ENCODE results near the gene ZNF467.

DNA sequence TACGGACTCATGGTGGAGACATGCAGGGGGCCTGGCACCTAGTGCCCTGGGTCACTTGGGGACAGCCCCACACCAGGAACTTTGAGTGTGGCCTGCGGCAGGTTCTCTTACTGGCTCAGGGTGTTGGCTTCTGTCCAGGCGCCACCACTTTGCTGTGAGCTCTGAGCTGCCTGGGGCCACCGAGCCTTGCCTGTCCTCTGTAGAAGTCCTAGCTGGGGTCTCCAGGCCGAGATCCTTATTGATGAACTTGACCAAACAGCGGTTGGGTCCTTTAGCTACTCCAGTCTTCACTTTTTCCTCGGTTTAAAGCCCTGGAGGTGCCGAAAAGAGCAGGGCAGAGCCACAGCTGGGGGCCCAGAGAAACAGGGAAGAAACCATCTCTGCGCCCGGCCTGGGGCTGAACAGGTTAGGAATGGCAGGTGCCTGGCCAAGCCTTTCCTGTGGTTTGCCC lies 41.3 kb downstream of the ZNF467 start:
- TF ChIP-seq, protein P1, sequence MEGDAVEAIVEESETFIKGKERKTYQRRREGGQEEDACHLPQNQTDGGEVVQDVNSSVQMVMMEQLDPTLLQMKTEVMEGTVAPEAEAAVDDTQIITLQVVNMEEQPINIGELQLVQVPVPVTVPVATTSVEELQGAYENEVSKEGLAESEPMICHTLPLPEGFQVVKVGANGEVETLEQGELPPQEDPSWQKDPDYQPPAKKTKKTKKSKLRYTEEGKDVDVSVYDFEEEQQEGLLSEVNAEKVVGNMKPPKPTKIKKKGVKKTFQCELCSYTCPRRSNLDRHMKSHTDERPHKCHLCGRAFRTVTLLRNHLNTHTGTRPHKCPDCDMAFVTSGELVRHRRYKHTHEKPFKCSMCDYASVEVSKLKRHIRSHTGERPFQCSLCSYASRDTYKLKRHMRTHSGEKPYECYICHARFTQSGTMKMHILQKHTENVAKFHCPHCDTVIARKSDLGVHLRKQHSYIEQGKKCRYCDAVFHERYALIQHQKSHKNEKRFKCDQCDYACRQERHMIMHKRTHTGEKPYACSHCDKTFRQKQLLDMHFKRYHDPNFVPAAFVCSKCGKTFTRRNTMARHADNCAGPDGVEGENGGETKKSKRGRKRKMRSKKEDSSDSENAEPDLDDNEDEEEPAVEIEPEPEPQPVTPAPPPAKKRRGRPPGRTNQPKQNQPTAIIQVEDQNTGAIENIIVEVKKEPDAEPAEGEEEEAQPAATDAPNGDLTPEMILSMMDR (IDR thresholded peaks at IDR 0.05 in 2 of 3, conservative IDR thresholded peaks at IDR 0.05 in 1 of 3; ENCODE audit: borderline replicate concordance in 1 of 3, insufficient read depth in 1 of 3, low read depth in 2 of 3, low read length in 2 of 3), result no peak
- TF ChIP-seq POLR2A (IDR thresholded peaks at IDR 0.05; ENCODE audit: borderline replicate concordance, extremely low read depth, insufficient read depth, insufficient read length) (no peak), EZH2 (IDR thresholded peaks at IDR 0.05) (no peak), POLR2AphosphoS5 (IDR thresholded peaks at IDR 0.05; ENCODE audit: low read depth, low read length) (no peak), ZNF274 (IDR thresholded peaks at IDR 0.05; ENCODE audit: low read depth, low read length) (no peak), JUND (IDR thresholded peaks at IDR 0.05) (no peak), YY1 (IDR thresholded peaks at IDR 0.05; ENCODE audit: extremely low read depth, insufficient replicate concordance, low read depth, low read length) (no peak), EZH2phosphoT487 (IDR thresholded peaks at IDR 0.05; ENCODE audit: borderline replicate concordance) (no peak)
- TF ChIP-seq, protein P2, sequence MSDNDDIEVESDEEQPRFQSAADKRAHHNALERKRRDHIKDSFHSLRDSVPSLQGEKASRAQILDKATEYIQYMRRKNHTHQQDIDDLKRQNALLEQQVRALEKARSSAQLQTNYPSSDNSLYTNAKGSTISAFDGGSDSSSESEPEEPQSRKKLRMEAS (IDR thresholded peaks at IDR 0.05), result no peak
- TF ChIP-seq, protein P3, sequence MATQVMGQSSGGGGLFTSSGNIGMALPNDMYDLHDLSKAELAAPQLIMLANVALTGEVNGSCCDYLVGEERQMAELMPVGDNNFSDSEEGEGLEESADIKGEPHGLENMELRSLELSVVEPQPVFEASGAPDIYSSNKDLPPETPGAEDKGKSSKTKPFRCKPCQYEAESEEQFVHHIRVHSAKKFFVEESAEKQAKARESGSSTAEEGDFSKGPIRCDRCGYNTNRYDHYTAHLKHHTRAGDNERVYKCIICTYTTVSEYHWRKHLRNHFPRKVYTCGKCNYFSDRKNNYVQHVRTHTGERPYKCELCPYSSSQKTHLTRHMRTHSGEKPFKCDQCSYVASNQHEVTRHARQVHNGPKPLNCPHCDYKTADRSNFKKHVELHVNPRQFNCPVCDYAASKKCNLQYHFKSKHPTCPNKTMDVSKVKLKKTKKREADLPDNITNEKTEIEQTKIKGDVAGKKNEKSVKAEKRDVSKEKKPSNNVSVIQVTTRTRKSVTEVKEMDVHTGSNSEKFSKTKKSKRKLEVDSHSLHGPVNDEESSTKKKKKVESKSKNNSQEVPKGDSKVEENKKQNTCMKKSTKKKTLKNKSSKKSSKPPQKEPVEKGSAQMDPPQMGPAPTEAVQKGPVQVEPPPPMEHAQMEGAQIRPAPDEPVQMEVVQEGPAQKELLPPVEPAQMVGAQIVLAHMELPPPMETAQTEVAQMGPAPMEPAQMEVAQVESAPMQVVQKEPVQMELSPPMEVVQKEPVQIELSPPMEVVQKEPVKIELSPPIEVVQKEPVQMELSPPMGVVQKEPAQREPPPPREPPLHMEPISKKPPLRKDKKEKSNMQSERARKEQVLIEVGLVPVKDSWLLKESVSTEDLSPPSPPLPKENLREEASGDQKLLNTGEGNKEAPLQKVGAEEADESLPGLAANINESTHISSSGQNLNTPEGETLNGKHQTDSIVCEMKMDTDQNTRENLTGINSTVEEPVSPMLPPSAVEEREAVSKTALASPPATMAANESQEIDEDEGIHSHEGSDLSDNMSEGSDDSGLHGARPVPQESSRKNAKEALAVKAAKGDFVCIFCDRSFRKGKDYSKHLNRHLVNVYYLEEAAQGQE (IDR thresholded peaks at IDR 0.05; ENCODE audit: low read depth), result no peak

Data from HCT116 (cell line).